ENCODE results near the gene BATF2.

DNA sequence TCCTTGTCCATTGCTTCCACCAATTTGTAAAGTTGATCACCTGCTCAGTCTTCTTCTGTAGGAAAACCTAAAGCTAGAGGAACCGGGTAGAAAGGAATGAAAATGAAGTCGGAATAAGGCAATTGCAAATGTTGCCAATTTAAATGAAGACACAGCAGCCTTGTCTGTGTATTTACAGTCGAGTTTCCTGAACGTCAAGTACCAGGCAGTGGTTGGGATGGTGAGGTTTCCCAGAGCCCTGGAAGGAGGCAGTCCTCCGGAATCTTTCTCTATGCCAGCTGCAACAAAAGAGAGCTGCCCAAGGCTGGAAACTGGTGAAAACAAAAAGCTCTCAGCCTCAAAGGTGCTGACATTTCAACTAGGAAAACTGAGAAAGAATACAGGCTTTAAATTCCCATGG, 42.6 kb downstream of the BATF2 start:
- TF ChIP-seq, protein P1, sequence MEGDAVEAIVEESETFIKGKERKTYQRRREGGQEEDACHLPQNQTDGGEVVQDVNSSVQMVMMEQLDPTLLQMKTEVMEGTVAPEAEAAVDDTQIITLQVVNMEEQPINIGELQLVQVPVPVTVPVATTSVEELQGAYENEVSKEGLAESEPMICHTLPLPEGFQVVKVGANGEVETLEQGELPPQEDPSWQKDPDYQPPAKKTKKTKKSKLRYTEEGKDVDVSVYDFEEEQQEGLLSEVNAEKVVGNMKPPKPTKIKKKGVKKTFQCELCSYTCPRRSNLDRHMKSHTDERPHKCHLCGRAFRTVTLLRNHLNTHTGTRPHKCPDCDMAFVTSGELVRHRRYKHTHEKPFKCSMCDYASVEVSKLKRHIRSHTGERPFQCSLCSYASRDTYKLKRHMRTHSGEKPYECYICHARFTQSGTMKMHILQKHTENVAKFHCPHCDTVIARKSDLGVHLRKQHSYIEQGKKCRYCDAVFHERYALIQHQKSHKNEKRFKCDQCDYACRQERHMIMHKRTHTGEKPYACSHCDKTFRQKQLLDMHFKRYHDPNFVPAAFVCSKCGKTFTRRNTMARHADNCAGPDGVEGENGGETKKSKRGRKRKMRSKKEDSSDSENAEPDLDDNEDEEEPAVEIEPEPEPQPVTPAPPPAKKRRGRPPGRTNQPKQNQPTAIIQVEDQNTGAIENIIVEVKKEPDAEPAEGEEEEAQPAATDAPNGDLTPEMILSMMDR (IDR thresholded peaks at IDR 0.05): no peak
- no peak for TF ChIP-seq POLR2A (IDR thresholded peaks at IDR 0.05)
